GM13976 (cell line): ENCODE measurements around the gene GPHB5.
A peak's percentile ranks its signal among the peaks of the same experiment; 100 is the strongest.
"Not testable (repeated sequence)": the region's sequence is repeated elsewhere in the genome, so short reads cannot be mapped to it uniquely, and the experiment has no call there.

ENCODE experiments used
- DNase-seq: peaks from one replicate; pipeline ENCODE4 v3.0.0; 2012; ENCODE audit warnings: low spot score
- CTCF ChIP-seq: IDR thresholded peaks from 2 replicates; pipeline ENCODE4 v1.5.1; 2012; ENCODE audit warnings: borderline replicate concordance, mild to moderate bottlenecking; ENCODE audit not compliant: insufficient read depth; ENCODE audit errors: extremely low read depth, missing control alignments, control extremely low read depth
- in situ Hi-C: fragments of 300-500 bp; cut with MboI; formaldehyde crosslinking; loops from one replicate; pipeline ENCODE4 v1.12.0; 2022; ENCODE audit warnings: low sequenced_read_pairs, mixed read lengths, inconsistent platforms; ENCODE audit not compliant: unreplicated experiment

The GPHB5 gene

GRCh38 chr14:63322472-63322871 lies 3.7 kb upstream of the GPHB5 start:
- in situ Hi-C loops: no loop called here
- no peak for TF ChIP-seq CTCF
- DNase-seq: no peak

- TF ChIP-seq CTCF: peak; percentile 23
- in situ Hi-C loops: no loop called here
- no peak for DNase-seq
These were observed 9.9 kb downstream of the GPHB5 start for GRCh38 chr14:63308723-63309317.

GRCh38 chr14:63304429-63304828 lies 14.3 kb downstream of the GPHB5 start:
- in situ Hi-C loops, DNase-seq: not testable (repeated sequence)

- DNase-seq: no peak
- no peak for TF ChIP-seq CTCF
- in situ Hi-C loops: no loop called here
These were observed 16.7 kb downstream of the GPHB5 start for GRCh38 chr14:63301891-63302534.

GRCh38 chr14:63300854-63301253 lies 17.9 kb downstream of the GPHB5 start:
- no peak for TF ChIP-seq CTCF
- in situ Hi-C loops: no loop called here
- no peak for DNase-seq

GRCh38 chr14:63299351-63300110 lies 19.2 kb downstream of the GPHB5 start:
- in situ Hi-C loops: no loop called here

More at GRCh38 chr14:63299351-63300110, 19.2 kb downstream of the GPHB5 start:
- no peak for DNase-seq
- TF ChIP-seq CTCF: no peak
